Activated effector memory CD4-positive, alpha-beta T cell treated with Interleukin-2 at 50 U/mL for 16 hours (primary cell): ENCODE results near the gene B2M.
"Not testable (repeated sequence)": the region's sequence is repeated elsewhere in the genome, so short reads cannot be mapped to it uniquely, and the experiment has no call there.

Experiments used
- DNase-seq: peaks from one replicate; pipeline ENCODE4 v3.0.0-alpha.2; 2020

Gene B2M

DNA sequence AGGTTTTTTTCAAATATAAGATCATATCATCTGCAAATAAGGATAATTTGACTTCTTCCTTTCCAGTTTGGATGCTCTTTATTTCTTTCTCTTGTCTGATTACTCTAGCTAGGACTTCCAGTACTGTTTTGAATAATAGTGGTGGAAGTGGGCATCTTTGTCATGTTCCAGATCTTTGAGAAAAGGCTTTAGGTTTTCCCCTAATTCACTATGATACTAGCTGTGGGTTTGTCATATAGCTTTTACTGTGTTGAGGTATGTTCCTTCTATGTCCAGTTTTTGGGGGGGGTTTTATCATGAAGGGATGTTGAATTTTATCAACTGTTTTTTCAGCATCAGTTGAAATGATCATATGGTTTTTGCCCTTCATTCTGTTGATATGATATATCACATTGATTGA lies 10.6 kb upstream of the B2M start:
- DNase-seq = not testable (repeated sequence)

DNA sequence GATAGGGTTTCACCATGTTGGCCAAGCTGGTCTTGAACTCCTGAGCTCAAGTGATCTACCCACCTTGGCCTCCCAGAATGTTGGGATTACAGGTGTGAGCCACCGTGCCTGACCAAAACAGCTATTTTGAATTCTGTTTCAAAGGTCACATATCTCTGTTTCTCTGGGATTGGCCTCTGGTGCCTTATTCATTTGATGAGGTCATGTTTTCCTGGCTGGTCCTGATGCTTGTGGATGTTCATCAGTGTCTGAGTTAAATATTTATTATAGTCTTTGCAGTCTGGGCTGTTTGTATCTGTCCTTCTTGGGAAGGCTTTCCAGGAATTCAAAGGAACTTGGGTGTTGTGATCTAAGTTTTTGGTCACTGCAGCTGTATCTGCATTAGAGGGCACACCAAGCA lies 5.3 kb upstream of the B2M start:
- DNase-seq = no peak

DNA sequence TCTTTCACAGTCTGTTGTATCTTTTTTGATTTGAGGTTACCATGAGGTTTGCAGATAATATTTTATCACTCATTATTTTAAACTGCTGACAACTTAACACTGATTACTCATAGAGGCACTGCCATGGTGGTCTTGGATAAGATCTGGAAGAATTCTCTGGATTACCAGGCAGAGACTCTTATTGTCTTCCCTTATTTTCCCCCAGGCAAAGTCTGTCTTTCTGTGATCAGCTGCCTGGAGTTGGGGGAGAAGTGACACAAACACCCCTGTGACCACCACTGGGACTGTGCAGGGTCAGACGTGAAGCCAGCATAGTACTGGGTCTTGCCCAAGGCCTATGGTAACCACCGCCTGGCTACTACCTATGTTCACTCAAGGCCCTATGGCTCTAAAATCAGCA lies 4.9 kb upstream of the B2M start:
- DNase-seq = no peak

DNA sequence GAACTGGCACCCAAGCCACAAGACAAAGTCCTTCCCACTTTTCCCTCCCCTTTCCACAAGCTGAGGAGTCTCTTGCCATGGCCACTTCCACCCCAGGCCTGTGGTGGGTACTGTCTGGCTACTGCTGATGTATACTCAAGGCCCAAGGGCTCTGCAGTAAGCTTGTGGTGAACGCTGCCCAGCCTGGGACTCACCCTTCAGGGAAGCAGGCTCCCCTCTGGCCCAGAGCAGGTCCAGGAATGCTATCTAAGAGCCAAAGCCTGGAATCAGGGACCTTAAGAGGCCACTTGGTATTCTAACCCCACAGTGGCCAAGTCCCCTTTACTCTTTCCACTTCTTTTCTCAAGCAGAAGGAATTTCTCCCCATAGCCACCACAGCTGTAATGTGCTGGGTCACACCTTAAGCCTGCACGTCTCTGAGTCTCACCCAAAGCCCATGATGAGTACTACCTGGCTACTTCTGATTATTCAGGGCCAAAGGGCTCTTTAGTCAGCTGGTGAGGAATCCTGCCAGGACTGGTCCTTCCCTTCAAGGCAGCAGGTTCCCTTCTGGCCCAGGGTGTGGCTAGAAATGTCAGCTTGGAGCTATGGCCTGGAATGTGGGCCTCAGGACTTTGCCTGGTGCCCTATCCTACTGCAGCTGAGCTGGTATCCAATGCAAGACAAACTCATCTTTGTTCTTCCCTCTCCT lies 4.2 kb upstream of the B2M start:
- no peak for DNase-seq

DNA sequence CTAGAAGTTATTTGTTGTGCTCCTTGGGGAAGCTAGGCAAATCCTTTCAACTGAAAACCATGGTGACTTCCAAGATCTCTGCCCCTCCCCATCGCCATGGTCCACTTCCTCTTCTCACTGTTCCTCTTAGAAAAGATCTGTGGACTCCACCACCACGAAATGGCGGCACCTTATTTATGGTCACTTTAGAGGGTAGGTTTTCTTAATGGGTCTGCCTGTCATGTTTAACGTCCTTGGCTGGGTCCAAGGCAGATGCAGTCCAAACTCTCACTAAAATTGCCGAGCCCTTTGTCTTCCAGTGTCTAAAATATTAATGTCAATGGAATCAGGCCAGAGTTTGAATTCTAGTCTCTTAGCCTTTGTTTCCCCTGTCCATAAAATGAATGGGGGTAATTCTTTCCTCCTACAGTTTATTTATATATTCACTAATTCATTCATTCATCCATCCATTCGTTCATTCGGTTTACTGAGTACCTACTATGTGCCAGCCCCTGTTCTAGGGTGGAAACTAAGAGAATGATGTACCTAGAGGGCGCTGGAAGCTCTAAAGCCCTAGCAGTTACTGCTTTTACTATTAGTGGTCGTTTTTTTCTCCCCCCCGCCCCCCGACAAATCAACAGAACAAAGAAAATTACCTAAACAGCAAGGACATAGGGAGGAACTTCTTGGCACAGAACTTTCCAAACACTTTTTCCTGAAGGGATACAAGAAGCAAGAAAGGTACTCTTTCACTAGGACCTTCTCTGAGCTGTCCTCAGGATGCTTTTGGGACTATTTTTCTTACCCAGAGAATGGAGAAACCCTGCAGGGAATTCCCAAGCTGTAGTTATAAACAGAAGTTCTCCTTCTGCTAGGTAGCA lies 851 bp upstream of the B2M start:
- DNase-seq = no peak

DNA sequence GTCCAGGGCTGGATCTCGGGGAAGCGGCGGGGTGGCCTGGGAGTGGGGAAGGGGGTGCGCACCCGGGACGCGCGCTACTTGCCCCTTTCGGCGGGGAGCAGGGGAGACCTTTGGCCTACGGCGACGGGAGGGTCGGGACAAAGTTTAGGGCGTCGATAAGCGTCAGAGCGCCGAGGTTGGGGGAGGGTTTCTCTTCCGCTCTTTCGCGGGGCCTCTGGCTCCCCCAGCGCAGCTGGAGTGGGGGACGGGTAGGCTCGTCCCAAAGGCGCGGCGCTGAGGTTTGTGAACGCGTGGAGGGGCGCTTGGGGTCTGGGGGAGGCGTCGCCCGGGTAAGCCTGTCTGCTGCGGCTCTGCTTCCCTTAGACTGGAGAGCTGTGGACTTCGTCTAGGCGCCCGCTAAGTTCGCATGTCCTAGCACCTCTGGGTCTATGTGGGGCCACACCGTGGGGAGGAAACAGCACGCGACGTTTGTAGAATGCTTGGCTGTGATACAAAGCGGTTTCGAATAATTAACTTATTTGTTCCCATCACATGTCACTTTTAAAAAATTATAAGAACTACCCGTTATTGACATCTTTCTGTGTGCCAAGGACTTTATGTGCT lies 527 bp downstream of the B2M start:
- no peak for DNase-seq

DNA sequence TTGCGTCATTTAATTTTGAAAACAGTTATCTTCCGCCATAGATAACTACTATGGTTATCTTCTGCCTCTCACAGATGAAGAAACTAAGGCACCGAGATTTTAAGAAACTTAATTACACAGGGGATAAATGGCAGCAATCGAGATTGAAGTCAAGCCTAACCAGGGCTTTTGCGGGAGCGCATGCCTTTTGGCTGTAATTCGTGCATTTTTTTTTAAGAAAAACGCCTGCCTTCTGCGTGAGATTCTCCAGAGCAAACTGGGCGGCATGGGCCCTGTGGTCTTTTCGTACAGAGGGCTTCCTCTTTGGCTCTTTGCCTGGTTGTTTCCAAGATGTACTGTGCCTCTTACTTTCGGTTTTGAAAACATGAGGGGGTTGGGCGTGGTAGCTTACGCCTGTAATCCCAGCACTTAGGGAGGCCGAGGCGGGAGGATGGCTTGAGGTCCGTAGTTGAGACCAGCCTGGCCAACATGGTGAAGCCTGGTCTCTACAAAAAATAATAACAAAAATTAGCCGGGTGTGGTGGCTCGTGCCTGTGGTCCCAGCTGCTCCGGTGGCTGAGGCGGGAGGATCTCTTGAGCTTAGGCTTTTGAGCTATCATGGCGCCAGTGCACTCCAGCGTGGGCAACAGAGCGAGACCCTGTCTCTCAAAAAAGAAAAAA lies 1.2 kb downstream of the B2M start:
- DNase-seq = peak; percentile 54

DNA sequence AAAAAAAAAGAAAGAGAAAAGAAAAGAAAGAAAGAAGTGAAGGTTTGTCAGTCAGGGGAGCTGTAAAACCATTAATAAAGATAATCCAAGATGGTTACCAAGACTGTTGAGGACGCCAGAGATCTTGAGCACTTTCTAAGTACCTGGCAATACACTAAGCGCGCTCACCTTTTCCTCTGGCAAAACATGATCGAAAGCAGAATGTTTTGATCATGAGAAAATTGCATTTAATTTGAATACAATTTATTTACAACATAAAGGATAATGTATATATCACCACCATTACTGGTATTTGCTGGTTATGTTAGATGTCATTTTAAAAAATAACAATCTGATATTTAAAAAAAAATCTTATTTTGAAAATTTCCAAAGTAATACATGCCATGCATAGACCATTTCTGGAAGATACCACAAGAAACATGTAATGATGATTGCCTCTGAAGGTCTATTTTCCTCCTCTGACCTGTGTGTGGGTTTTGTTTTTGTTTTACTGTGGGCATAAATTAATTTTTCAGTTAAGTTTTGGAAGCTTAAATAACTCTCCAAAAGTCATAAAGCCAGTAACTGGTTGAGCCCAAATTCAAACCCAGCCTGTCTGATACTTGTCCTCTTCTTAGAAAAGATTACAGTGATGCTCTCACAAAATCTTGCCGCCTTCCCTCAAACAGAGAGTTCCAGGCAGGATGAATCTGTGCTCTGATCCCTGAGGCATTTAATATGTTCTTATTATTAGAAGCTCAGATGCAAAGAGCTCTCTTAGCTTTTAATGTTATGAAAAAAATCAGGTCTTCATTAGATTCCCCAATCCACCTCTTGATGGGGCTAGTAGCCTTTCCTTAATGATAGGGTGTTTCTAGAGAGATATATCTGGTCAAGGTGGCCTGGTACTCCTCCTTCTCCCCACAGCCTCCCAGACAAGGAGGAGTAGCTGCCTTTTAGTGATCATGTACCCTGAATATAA lies 2.0 kb downstream of the B2M start:
- DNase-seq = no peak

DNA sequence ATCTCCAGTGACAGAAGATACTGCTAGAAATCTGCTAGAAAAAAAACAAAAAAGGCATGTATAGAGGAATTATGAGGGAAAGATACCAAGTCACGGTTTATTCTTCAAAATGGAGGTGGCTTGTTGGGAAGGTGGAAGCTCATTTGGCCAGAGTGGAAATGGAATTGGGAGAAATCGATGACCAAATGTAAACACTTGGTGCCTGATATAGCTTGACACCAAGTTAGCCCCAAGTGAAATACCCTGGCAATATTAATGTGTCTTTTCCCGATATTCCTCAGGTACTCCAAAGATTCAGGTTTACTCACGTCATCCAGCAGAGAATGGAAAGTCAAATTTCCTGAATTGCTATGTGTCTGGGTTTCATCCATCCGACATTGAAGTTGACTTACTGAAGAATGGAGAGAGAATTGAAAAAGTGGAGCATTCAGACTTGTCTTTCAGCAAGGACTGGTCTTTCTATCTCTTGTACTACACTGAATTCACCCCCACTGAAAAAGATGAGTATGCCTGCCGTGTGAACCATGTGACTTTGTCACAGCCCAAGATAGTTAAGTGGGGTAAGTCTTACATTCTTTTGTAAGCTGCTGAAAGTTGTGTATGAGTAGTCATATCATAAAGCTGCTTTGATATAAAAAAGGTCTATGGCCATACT lies 4.0 kb downstream of the B2M start:
- no peak for DNase-seq

DNA sequence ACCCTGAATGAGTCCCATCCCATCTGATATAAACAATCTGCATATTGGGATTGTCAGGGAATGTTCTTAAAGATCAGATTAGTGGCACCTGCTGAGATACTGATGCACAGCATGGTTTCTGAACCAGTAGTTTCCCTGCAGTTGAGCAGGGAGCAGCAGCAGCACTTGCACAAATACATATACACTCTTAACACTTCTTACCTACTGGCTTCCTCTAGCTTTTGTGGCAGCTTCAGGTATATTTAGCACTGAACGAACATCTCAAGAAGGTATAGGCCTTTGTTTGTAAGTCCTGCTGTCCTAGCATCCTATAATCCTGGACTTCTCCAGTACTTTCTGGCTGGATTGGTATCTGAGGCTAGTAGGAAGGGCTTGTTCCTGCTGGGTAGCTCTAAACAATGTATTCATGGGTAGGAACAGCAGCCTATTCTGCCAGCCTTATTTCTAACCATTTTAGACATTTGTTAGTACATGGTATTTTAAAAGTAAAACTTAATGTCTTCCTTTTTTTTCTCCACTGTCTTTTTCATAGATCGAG lies 4.5 kb downstream of the B2M start:
- DNase-seq = no peak

DNA sequence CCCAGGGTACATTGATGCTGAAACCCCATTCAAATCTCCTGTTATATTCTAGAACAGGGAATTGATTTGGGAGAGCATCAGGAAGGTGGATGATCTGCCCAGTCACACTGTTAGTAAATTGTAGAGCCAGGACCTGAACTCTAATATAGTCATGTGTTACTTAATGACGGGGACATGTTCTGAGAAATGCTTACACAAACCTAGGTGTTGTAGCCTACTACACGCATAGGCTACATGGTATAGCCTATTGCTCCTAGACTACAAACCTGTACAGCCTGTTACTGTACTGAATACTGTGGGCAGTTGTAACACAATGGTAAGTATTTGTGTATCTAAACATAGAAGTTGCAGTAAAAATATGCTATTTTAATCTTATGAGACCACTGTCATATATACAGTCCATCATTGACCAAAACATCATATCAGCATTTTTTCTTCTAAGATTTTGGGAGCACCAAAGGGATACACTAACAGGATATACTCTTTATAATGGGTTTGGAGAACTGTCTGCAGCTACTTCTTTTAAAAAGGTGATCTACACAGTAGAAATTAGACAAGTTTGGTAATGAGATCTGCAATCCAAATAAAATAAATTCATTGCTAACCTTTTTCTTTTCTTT lies 5.8 kb downstream of the B2M start:
- no peak for DNase-seq

DNA sequence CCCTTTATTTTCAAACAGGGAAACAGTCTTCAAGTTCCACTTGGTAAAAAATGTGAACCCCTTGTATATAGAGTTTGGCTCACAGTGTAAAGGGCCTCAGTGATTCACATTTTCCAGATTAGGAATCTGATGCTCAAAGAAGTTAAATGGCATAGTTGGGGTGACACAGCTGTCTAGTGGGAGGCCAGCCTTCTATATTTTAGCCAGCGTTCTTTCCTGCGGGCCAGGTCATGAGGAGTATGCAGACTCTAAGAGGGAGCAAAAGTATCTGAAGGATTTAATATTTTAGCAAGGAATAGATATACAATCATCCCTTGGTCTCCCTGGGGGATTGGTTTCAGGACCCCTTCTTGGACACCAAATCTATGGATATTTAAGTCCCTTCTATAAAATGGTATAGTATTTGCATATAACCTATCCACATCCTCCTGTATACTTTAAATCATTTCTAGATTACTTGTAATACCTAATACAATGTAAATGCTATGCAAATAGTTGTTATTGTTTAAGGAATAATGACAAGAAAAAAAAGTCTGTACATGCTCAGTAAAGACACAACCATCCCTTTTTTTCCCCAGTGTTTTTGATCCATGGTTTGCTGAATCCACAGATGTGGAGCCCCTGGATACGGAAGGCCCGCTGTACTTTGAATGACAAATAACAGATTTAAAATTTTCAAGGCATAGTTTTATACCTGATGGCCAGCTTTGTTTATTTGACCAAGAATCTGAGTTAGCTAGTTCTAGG lies 7.0 kb downstream of the B2M start:
- no peak for DNase-seq

DNA sequence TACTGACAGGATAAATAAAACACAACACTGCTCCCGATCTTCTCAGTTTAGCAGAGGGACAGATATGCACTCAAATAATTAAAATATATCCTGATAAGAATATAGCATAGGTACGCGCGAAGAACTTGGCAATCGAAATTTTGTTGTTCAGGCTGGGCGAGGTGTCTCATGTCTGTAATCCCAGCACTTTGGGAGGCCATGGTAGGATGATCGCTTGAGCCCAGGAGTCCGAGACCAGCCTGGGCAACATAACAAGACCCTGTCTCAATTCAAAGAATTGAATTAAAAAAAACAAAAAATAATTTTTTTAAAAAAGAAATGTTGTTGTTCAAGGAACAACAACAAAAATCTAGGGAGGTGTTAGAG lies 7.6 kb downstream of the B2M start:
- DNase-seq = no peak

DNA sequence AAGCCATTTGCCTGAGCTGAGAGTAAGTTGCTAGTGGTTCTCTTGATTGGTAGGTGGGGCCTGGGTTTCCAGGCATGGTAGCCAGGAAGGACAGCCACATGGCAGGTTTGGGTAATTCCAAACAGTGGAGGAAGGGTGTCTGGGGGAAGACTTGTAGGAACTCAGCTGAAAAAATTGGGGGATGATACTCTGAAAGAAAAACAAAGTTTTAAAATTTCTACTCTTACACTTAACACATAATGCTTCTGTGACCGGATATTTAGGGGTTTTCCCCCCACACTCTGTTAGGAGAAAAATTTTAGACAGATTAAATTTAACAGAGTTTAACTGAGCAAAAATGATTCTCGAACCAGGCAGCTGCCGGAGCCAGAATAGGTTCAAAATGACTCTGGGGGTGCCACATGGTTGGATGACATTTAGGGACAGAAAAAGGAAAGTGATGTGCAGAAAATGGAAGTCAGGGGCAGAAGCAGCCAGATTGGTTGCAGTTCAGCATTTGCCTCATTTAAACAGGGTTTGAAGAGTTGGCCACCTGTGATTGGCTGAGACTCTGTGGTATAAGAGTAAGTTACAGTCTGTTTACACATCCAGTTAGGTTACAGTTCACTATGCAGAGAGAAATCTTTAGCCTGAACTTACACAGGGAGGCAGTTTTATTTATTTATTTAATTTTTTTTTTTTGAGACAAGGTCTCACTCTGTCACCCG lies 8.1 kb downstream of the B2M start:
- no peak for DNase-seq

DNA sequence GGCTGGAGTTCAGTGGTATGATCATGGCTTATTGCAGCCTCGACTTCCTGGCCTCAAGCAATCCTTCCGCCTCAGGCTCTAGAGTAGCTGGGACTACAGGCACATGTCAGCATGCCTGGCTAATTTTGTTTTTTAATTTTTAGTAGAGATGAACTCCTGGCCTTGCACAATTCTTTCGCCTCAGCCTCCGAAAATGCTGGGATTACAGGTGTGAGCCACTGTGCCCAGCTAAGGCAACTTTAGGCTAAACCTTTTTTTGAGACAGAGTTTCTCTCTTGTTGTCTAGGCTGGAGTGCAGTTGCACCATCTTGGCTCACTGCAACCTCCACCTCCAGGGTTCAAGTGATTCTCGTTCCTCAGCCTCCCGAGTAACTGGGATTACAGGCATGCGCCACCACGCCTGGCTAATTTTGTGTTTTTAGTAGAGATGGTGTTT lies 8.7 kb downstream of the B2M start:
- DNase-seq = not testable (repeated sequence)

DNA sequence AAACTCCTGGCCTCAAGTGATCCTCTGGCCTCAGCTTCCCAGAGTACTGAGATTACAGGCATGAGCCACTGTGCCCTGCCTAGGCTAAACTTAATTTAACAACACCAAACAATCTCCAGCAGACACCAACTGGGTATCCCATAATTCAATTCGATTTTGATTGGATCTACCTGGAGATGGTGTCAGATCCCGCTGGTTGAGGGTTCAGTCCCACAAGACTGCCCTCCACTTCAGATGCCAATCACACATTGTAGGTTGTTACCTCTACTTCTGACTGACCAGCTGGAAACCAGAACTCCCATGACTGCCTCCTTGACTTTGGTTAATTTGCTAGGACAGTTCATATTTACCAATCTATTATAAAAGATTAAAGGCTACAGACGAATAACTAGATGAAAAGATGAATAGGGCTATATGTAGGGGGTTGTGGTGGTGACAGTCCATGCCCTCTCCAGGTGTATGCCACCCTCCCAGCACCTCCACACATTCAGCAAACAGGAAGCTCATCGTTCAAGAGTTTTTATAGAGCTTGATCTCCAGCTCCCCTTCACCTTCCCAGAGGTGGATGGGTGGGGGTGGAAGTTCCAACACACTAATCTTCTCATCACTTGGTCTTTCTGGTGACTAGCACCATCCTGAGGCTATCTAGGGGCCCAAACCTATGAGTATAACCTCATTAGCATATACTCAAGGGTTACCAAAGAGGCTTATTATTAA lies 9.3 kb downstream of the B2M start:
- no peak for DNase-seq

DNA sequence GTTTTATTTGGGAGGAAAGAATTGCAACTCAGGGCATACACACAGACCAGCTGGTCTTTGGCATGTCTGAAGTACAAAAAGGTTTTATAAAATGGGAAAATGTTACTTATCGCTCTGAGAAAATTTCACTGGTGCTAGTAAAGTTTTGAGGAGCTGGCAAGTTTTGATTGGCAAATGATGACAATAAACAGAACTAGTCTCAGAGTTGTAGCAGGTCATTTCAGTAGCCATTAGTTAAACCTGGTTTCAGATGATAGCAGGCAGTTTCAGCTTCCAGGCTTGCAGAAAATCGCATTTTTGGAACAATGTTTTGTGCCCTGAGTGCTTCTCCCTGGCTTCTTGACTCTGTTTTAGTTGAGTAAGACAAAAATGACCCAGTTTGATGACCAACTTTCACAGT lies 10.7 kb downstream of the B2M start:
- DNase-seq = no peak

DNA sequence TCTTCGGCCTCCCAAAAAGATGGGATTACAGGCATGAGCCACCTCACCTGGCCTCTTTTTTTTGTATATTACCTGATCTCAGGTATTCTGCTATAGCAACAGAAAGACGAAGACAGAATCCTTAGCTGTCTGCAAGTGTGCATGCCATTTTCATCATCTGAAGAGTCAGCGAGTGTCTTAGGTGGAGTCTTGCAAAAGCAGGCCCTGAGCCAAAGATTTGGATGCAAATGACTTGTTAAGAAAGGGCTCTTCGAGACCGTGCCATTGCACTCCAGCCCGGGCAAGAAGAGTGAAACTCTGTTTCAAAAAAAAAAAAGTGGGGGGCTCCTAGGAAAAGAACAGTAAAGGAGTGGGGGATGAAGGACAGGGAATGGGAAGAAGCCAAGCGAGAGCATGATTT lies 14.8 kb downstream of the B2M start:
- no peak for DNase-seq
